HG03442 (cell line): ENCODE measurements around the gene RIF1.

Experiments used
- ATAC-seq: cut with Tn5 transposase; IDR thresholded peaks from one replicate; pipeline ENCODE4 v1.9.1; 2021; ENCODE audit warnings: mild to moderate bottlenecking, moderate library complexity; ENCODE audit not compliant: unreplicated experiment

Gene RIF1, protein sequence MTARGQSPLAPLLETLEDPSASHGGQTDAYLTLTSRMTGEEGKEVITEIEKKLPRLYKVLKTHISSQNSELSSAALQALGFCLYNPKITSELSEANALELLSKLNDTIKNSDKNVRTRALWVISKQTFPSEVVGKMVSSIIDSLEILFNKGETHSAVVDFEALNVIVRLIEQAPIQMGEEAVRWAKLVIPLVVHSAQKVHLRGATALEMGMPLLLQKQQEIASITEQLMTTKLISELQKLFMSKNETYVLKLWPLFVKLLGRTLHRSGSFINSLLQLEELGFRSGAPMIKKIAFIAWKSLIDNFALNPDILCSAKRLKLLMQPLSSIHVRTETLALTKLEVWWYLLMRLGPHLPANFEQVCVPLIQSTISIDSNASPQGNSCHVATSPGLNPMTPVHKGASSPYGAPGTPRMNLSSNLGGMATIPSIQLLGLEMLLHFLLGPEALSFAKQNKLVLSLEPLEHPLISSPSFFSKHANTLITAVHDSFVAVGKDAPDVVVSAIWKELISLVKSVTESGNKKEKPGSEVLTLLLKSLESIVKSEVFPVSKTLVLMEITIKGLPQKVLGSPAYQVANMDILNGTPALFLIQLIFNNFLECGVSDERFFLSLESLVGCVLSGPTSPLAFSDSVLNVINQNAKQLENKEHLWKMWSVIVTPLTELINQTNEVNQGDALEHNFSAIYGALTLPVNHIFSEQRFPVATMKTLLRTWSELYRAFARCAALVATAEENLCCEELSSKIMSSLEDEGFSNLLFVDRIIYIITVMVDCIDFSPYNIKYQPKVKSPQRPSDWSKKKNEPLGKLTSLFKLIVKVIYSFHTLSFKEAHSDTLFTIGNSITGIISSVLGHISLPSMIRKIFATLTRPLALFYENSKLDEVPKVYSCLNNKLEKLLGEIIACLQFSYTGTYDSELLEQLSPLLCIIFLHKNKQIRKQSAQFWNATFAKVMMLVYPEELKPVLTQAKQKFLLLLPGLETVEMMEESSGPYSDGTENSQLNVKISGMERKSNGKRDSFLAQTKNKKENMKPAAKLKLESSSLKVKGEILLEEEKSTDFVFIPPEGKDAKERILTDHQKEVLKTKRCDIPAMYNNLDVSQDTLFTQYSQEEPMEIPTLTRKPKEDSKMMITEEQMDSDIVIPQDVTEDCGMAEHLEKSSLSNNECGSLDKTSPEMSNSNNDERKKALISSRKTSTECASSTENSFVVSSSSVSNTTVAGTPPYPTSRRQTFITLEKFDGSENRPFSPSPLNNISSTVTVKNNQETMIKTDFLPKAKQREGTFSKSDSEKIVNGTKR (N-terminal part only)

DNA sequence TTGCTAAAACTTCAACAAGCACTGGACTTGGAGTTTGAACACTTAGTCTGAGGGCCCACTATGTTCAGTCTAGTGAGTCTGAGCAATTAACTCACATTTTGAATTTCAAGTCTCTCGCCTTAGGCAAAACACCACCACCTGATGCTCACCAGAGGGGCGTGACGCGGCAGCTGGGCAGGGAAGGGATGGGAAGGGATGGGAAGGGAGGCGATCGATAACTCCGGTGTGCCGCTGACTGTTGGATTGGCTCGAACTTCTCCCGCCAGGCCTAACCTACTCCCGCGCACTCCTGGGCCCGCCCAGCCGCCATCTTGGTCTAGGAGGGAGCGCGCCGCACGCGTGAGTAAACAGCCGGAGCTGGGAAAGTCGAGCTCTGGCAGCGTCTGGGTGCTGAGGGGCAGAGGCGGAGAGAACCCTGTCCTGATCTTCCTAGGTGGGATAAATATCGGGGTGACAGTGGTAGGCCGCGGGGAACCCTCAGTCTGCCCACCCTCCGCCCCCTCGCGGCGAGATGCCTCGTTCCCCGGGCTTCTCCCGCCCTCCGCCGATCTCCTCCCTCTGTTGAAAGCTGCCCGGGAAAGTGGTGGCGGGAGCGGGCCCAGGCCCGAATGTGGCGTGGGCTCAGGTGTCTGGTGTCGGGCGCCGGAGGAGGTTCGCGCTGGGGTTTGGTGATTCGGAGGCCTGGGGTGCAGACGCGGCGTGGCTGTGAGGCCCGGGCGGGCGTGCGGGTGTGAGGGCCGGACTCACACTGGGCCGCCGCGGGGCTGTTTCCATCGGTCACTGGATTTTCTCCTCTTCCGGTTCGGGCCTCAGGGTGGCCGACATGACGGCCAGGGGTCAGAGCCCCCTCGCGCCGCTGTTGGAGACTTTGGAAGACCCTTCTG lies at the start of gene RIF1:
Gene RIF1, plus strand, starts transcription at position 302 of the 884 bp plus-strand sequence. Its CDS starts 522 bp downstream, at position 824.
- peak; percentile 94 for ATAC-seq

DNA sequence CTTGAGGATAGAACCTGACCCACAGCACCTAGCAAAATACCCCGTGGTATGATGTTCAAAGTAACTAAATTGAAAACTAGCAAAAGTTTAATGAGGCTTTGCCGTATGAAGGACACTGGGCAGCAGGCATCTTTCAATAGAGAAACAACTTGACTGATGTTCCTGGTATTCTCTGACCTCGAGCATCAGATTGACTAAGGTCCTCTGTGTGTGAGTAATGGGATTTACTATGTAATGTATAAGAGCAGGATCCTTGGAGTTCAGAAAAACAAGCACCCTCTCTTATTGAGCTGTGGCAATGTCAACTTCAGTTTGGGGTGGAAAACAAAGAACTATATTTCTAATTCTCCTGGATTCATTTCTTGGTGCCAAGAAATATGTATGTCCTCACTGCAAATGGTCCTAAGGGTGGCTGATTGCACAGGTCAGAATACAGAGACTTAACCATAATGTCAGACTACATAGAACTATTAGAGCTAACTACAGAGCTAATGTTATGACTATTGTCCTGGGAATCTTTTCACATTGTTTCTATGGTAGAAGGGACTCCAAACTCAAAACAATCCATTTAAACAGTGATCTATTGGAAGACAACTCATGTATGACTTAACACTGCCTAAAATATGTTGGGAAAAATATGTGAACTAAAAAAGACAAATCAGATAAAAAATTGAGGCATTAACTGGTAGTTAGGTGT lies 47.9 kb upstream of the RIF1 start:
- no peak for ATAC-seq

DNA sequence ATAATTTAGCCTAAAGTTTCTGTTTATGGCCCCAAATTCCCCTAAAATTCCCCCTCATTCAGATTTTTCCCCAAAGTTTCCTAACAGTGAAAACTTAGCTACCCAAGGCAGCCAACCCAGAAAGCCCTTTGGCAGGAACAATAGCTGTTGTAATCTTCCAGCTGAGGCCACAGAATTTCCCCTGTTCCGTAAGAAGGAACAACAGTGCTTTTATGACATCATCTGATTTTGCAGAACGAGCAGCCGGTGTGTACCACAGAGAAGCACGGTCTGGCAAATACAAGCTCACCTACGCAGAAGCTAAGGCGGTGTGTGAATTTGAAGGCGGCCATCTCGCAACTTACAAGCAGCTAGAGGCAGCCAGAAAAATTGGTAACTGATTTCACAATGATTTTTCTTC lies 46.0 kb upstream of the RIF1 start:
- peak; percentile 87 for ATAC-seq

DNA sequence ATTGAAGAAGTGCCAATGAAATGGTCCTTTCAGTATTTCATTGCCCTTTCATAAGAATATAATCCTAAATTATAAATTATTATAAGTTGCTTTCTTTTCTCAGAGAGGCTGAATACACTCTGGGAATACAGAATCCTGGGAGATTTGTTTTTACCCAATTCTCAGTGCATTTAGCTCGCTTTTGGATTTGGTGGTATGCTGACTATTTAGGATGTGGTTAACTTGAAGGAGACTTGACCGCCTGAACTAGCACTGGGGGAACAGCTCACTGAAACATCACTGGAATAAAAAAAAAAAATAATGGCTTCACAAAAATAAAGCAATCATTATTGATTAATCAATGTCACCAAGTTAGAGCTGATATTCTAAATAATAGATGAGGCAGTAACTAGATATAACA lies 42.1 kb upstream of the RIF1 start:
- no peak for ATAC-seq

DNA sequence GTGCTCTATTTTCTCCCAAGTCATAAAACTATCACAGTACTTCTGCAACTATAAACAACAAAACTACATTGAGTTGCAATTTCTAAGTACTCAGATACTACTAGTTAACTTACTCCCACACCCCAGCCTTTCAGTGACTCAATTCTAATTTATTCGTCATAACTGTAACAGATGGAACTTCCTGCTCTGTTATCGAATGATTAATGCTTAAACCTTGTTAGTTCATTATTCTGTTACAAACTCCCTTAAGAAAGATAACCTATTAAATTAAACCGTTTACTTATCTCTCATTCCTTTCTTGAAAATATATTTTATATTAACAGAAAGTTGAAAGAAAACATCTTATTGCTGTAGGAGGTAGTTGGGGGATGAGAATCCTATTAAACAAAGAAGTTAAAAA lies 35.3 kb upstream of the RIF1 start:
- ATAC-seq, result peak; percentile 97

DNA sequence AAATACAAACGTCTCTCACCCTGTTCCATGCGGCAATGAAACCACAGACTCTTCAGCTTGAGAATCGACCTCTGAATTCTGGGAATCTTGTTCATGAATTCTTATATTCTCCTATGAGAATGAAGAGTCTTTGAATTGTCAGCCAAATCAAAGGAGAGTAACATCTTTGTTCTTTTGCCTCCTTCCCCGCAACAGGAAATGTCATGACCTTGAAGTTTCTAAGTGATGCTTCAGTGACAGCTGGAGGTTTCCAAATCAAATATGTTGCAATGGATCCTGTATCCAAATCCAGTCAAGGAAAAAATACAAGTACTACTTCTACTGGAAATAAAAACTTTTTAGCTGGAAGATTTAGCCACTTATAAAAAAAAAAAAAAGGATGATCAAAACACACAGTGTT lies 30.5 kb upstream of the RIF1 start:
- ATAC-seq, result no peak

DNA sequence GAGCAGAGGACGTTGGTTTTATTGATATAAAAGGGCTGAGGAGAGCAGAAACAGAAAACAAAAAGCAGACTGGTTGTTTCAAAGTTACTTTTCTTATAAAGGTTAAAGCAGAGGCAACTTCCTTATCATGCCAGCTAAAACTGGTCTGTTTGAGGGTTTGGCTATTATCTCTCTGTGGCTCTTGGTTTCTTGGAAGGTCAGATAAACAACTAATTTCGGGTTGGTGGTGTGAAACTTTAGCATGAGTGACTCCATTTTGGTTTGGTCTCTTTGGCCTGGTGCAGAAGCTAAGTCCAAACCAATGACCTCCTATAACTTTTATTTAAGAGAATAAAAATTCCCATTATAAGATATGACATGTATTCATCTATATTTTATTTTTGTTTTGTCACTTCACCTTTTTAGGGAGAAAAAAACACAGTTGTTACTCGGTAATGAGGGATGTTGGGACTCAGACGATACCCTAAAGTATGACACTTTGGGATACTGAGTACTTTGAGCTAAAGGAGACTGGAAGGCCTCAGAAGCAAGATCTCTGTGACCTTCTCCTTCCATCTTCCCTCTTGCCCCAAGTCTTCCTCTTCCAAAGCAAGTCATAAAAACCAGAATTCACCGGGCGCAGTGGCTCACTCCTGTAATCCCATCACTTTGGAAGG lies 29.0 kb upstream of the RIF1 start:
- ATAC-seq, result no peak

DNA sequence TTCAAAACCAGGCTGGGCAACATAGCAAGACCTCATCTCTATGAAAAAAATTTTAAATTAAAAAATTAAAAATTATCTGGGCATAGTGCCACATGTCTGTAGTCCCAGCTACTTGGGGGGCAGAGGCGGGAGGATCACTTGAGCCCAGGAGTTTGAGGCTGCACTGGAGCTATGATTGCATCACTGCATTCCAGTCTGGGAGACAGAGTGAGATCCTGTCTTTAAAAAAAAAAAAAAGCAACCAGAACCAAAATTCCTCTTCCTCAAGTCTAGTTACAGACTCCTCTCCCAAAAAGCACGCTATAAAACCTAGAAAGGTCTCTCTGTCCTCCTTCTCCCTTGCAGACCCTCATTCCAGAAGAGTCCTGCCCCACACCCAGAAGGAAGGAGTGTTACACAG lies 28.4 kb upstream of the RIF1 start:
- no peak for ATAC-seq

DNA sequence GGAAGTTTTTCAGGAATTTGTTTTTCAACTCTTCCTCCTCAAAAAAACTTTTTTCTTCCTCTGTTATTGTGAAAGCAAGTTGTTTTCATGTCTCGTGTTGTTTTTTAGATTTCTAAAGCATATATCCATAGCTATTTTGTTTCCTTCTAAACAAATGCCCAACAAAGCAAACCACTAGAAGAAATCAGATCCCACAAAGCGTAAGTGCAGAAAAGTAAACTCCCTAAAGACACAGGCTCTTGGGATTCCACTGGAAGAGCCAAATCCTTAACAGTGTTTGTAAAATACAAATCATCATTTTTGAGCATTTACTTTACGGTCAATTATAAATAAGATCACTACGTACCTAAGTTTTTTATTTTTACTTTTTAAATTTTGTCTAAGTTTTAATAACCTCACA lies 21.7 kb upstream of the RIF1 start:
- ATAC-seq, result no peak

DNA sequence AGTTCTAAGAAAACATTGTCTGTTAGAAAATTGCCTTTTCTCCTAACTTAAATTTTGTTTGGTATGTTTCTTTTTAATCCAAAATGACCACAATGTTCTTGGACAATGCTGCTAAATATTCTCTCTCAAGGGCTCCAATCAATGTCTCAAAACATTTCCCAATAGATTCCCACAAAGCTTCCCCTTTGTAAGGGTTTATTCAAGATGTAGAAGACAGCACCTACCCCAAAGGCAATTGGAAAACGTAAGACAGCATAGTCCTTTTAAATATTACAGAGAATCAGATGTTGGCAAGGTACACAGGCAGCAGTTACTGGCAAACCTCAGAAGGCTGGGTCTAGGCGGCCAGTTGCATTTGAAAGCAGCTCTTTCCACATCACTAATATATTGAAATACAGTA lies 18.3 kb upstream of the RIF1 start:
- no peak for ATAC-seq

DNA sequence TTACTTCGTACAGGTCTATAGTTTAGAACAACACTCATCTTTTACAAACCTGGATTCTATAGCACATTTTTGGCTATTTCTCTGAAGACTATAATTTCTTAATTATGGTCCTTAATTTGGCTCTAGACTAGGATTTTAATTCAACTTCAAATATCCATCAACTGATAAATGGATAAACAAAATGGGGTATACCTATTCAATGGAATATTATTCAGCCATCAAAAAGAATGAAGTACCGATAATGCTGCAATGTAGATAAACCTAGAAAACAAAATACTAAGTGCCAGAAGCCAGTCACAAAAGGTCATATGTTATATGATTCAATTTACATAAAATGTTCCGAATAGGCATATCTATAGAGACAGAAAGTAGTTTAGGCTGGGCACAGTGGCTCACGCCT lies 15.2 kb upstream of the RIF1 start:
- ATAC-seq, result no peak

DNA sequence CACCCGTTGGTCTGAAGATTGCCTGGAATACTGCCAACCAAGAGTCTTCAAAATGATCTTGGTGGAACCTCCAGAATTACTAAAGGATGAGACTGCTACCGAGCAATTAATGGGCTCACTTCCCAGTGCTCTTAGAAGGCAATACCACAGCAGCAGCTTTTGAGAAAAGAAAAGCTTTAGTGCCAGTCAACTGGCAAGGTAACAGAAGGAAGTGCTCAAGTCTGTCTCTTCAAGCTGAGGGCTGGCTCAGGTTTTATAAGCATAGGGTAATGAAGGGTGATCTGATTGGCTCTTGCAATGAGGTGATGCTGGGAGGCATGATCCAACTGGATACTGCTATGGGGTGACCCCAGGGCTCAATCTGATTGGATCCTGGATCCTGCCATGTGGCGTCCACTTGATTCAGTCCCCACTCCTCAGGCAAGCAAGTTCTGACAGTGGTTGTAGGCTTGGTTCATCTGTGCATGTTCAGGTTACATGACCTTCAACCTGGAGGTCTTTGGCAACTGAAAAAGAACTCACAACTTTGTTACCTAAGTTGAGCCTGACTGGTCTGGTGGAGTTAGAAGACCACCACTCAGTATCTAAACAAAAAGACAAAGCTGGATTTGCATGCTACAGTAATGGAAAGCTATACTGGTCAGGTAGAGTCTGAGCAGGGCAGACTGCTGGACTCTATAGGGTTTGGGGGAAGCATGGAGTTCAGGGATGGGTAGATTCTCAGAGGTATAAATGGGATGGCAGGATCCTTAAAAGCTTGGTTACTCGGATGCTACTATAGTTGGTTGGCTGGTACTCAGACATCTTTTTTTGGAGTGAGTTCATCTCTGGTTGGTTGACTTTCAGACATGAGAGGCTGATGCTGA lies 14.0 kb upstream of the RIF1 start:
- no peak for ATAC-seq

DNA sequence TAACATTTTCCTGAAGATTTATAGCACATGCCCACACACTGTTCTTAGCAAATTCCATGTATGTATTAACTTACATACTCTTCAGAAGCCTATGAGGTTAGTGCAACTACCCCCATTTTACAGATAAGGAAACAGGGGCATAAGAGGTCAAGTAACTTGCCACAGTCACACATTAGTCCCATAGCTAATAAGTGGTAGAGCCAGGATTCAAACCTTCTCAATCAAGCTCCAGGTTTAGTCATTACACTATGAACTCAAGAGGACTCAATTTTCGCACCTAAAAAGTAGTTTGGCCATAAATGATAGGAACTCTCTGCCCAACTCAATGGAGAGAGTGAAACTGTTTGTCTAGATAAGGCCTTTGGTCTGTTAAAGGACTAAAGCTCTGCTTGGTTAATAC lies 9.7 kb upstream of the RIF1 start:
- no peak for ATAC-seq

DNA sequence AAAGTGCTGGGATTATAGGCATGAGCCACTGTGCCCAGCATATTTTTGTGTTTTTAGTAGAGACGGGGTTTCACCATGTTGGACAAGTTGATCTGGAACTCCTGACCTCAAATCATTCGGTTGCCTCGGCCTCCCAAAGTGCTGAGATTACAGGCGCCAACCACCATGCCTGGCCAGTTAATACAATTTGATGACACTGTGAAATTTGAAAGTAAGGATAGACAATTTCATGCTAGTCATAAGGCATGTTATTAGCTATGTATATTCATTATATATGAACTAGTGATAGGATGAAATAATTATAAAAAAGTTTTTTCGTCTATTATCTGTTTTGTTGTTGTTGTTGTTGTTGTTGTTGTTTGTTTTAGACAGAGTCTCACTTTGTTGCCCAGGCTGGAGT lies 8.6 kb upstream of the RIF1 start:
- no peak for ATAC-seq

DNA sequence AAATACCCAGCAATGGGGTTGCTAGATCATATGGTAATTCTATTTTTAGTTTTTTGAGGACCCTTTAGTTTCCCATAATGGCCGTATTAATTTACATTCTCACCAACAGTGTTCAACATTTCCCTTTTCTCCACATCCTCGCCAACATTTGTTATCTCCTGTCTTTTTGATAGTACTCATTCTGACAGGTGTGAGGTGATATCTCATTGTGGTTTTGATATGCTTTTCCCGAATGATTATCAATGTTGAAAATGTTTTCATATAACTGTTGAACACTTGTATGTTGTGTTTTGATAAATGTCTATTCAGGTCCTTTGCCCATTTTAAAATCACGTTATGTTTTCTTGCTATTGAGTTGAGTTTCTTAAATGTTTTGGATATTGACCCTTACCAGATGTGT lies 5.8 kb upstream of the RIF1 start:
- no peak for ATAC-seq

DNA sequence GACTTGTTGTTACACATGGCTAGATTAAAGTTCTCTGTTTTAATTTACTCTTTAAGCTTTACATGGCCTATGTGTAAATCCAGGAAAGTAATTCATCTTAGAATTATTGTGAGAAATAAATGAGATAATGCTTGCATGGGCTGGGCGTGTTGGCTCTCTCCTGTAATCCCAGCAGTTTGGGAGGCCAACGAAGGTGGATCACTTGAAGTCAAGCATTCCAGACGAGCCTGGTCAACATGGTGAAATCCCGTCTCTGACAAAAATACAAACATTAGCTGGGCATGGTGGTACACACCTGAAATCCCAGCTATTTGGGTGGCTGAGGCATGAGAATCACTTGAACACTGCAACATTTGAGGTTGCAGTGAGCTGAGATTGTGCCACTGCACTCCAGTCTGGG lies 4.3 kb upstream of the RIF1 start:
- no peak for ATAC-seq

DNA sequence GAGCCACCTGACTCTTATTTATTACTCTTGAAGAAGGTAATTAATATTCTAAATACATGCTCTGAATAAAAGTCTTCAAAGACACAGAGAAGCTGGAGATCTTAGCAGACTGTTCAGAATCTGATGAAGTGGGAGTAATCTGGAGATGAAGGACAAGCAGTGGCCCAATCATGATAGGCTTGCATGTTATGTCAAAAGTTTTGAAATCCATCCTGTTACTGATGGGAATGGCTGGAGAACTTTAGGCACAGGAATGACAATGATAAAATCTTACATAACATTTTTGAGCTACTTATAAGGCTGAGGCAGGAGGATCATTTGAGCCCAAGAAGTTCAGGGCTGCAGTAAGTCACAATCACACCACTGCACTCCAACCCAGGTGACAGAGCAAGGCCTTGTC lies 2.4 kb upstream of the RIF1 start:
- no peak for ATAC-seq
